ENCODE data around the gene SDK1.

DNA sequence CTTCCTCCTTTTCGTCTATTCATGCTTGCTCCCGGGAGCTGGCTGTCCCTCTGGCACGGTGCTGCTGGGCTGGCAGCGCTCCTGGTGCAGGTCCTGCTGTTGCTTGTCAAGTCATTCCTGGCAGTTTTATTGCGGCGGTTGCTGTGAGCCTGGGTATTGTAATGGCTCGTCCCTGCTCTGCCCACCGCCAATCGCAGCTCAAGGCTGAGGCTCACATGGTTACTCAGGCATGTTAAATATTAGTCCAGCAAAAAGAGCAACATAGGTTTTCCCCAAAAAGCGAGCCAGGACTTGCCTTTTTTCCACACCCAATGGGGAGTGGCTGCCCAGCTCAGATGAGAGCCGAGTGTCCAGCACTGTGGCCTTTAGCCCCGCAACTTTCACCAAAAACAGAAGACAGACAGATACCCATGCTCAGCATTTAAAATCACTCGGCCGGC, 888.1 kb downstream of the SDK1 start:
- TF ChIP-seq EP300 (IDR thresholded peaks at IDR 0.05), result no peak
- TF ChIP-seq, protein P1, sequence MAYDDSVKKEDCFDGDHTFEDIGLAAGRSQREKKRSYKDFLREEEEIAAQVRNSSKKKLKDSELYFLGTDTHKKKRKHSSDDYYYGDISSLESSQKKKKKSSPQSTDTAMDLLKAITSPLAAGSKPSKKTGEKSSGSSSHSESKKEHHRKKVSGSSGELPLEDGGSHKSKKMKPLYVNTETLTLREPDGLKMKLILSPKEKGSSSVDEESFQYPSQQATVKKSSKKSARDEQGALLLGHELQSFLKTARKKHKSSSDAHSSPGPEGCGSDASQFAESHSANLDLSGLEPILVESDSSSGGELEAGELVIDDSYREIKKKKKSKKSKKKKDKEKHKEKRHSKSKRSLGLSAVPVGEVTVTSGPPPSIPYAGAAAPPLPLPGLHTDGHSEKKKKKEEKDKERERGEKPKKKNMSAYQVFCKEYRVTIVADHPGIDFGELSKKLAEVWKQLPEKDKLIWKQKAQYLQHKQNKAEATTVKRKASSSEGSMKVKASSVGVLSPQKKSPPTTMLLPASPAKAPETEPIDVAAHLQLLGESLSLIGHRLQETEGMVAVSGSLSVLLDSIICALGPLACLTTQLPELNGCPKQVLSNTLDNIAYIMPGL (CRISPR knock-in tag; IDR thresholded peaks at IDR 0.05; ENCODE audit: borderline replicate concordance), result no peak
- no peak for TF ChIP-seq ELK1 (IDR thresholded peaks at IDR 0.05; ENCODE audit: low read depth, low read length)
- TF ChIP-seq CTCF (IDR thresholded peaks at IDR 0.05), result no peak
- TF ChIP-seq POLR2A (IDR thresholded peaks at IDR 0.05; ENCODE audit: low read length), result no peak
- TF ChIP-seq RCOR1 (IDR thresholded peaks at IDR 0.05; ENCODE audit: low read depth, low read length), result no peak

Data from A549 (cell line).